Psoas muscle (tissue), 8 donors: ENCODE measurements around the gene BHMT2. TPM values are rescaled to one million over a fixed set of nuclear protein-coding genes. Genes with fewer than 3 reads are reported as not detected.

ENCODE experiments used
- ATAC-seq, 4 donors: fragments of 200-7000 bp; cut with Tn5 transposase; one replicate each; pipeline ENCODE4 v1.9.1; 2020; ENCODE audit warnings: moderate library complexity in 3 of 4, mild to moderate bottlenecking in 2 of 4
- DNase-seq, 2 donors: peaks; one replicate each; pipeline ENCODE4 v3.0.0-alpha.2; 2020
- H3K27ac ChIP-seq: fragments of 200-600 bp; one replicate; pipeline ENCODE4 v1.8.0; 2022
- H3K27me3 ChIP-seq, 3 donors: fragments of 200-600 bp in 1 of 3; one replicate each; pipeline versions ENCODE4 v1.6.1 to v1.8.0; 2013 to 2022; ENCODE audit warnings: low read length in 2 of 3, mild to moderate bottlenecking in 2 of 3, moderate library complexity in 1 of 3; ENCODE audit not compliant: insufficient read depth in 3 of 3
- H3K36me3 ChIP-seq, 2 donors: fragments of 200-600 bp in 1 of 2; one replicate each; pipeline versions ENCODE4 v1.6.1 to v1.8.0; 2013 to 2022; ENCODE audit warnings: low read depth in 1 of 2, mild to moderate bottlenecking in 1 of 2, moderate library complexity in 1 of 2; ENCODE audit not compliant: insufficient read depth in 1 of 2
- H3K4me1 ChIP-seq: fragments of 200-600 bp; one replicate; pipeline ENCODE4 v1.8.0; 2022
- H3K4me3 ChIP-seq: fragments of 200-600 bp; one replicate; pipeline ENCODE4 v1.8.0; 2022; ENCODE audit warnings: mild to moderate bottlenecking
- H3K9me3 ChIP-seq: fragments of 200-600 bp; one replicate; pipeline ENCODE4 v1.8.0; 2022
- CTCF ChIP-seq: fragments of 200-600 bp; IDR thresholded peaks from one replicate; pipeline ENCODE4 v1.8.0; 2022; ENCODE audit warnings: antibody characterized with exemption
- WGBS, 3 donors: extraction: QIAGEN DNeasy Blood & Tissue Kit; methylation state at CpG; one replicate each; pipeline versions ENCODE4 v1.1.6 to v1.1.7; 2013; 5-methylcytosine and 5-hydroxymethylcytosine counted together
- intact Hi-C, 2 donors: fragments of 100-400 bp; cut with DNase I; formaldehyde crosslinking; loops; one replicate each; pipeline versions ENCODE4 v1.11.0 to v1.14.2; 2022
- polyA plus RNA-seq, 3 donors: library from polyadenylated mRNA; stranded (reverse); fragments of 200-250 nt; gene quantifications; one replicate each; pipeline ENCODE4 v1.2.3, GENCODE V29; 2013
- total RNA-seq, 4 donors: library from RNA; stranded (reverse); fragmentation: NEBNext Ultra II Directional in 2 of 4; extraction: Animal tissue kit (Norgen Biotek cat#: 25700) in 2 of 4; gene quantifications; one replicate each; pipeline versions ENCODE4 v1.2.1 to v1.2.4, GENCODE V29; 2021 to 2023
- donor health status: healthy with polysubstance abuse.
- donor health status: DM: no; HTN: no; CAD: no; lungs with moderate emphysema.
- donor health status: Bipolar disorder and iron deficiency.
- donor health status: healthy.
- donor health status: DM: yes; HTN: yes; CAD: no.
- donor health status: DM: no; HTN: no; CAD: no.
- donor health status: DM: no; HTN: no; CAD: no.
- donor health status: DM: yes; HTN: yes; CAD: no.

The BHMT2 gene
- total and polyA plus RNA-seq, 7 donors, result 1.9 to 20.8 (median 11.9) TPM

GRCh38 chr5:79093762-79094161 lies 24.2 kb downstream of the BHMT2 start:
- no peak for ATAC-seq
- 53 to 68% (median 58%) methylated on average over 3 of the region's 3 CpGs for WGBS, 3 donors
- intact Hi-C loops, result no loop called here
- no peak for DNase-seq
- Histone ChIP-seq H3K27me3 (no peaks in the 10 kb centered on the region), H3K36me3 (no peaks in the 10 kb centered on the region), H3K9me3 (no peaks in the 10 kb centered on the region), H3K27ac (no peak overlapping the region), H3K4me1 (no peaks in the 10 kb centered on the region), H3K4me3 (no peak overlapping the region)
- no peak for TF ChIP-seq CTCF

DNA sequence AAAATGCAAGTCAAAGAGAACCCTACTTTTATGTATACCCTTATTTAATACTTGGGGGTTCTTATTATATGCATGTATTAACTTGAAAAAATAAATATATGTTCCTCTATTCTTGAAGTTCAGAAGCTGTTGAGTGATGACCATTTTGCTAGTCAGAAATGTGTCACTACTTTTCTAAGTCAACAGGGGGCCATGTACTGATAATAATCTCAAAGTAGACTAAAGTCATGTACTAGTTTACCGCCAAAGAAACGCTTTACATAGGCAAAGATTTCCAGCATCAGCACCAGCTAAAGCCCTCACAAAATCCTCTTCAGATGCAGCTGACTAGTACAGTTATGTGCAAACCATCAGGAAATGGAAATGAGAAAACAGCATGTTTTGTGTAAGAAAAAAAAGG lies 36.3 kb downstream of the BHMT2 start:
- intact Hi-C loops, result loop anchor here in 1 of 2 donors (5.0 kb wide), 1 partner anchor 44 kb away; no protein-coding TSS in a partner anchor
- Histone ChIP-seq H3K27me3 (peaks cover 0 to 13% (median 0%) of the 10 kb centered on the region in 3 donors), H3K4me3 (no peak overlapping the region), H3K4me1 (no peaks in the 10 kb centered on the region), H3K36me3 (no peaks in the 10 kb centered on the region), H3K9me3 (no peaks in the 10 kb centered on the region), H3K27ac (no peak overlapping the region)
- DNase-seq (no peak), ATAC-seq (no peak)
- no peak for TF ChIP-seq CTCF
- WGBS, 3 donors, result 82 to 90% (median 88%) methylated on average over 2 of the region's 2 CpGs

GRCh38 chr5:79107020-79107796 lies 37.6 kb downstream of the BHMT2 start:
- intact Hi-C loops, result loop anchor here in 1 of 2 donors (5.0 kb wide), 1 partner anchor 45 kb away; no protein-coding TSS in a partner anchor
- ATAC-seq (no peak), DNase-seq (no peak)
- H3K4me1 ChIP-seq, result no peaks in the 10 kb centered on the region
- 65 to 76% (median 72%) methylated on average over 7 of the region's 7 CpGs for WGBS, 3 donors
- H3K4me3 ChIP-seq, result no peak overlapping the region
- H3K36me3 ChIP-seq, result no peaks in the 10 kb centered on the region
- no peak overlapping the region for H3K27ac ChIP-seq
- no peak for TF ChIP-seq CTCF
- H3K27me3 ChIP-seq, result peaks cover 0 to 27% (median 9%) of the 10 kb centered on the region in 3 donors
- no peaks in the 10 kb centered on the region for H3K9me3 ChIP-seq

DNA sequence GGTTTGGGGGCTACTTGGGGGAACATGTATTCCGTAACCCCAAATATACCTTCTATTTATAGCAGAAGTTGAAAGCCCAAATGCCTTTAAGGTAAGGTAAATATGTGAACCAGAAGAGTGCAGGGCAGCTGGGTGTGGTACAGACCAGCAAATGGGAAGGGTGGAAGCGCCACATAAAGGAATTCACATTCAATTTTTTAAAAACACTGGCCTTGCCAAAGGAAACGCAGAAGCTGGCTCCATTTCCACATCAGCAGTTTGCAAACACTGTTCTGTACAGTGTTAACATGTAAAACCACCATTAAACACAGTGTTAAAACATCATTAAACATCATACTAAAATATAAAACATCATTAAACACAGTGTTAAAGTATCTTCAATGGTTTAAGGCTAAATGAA lies 38.5 kb downstream of the BHMT2 start:
- DNase-seq, result no peak
- Histone ChIP-seq H3K27ac (no peak overlapping the region), H3K27me3 (peaks cover 0 to 36% (median 12%) of the 10 kb centered on the region in 3 donors), H3K9me3 (no peaks in the 10 kb centered on the region), H3K4me1 (no peaks in the 10 kb centered on the region), H3K4me3 (no peak overlapping the region), H3K36me3 (no peaks in the 10 kb centered on the region)
- no peak for TF ChIP-seq CTCF
- intact Hi-C loops, result loop anchor here in 1 of 2 donors (5.0 kb wide), 1 partner anchor 46 kb away; no protein-coding TSS in a partner anchor
- WGBS, 3 donors, result 59 to 68% (median 67%) methylated on average over 3 of the region's 3 CpGs
- no peak for ATAC-seq
